Superior temporal gyrus (tissue), 1 donor: ENCODE data around the gene ZBTB11.
"Not testable (repeated sequence)": the region's sequence is repeated elsewhere in the genome, so short reads cannot be mapped to it uniquely, and the experiment has no call there.

Experiments used
- DNase-seq: peaks from one replicate; pipeline ENCODE4 v3.0.0-alpha.2; 2016; ENCODE audit errors: extremely low spot score

The ZBTB11 gene

GRCh38 chr3:101676765-101677435, at the start of gene ZBTB11:
ZBTB11 (minus strand) TSS chr3:101677132; CDS start chr3:101676914, 218 bp downstream.
- DNase-seq = peak; percentile 100

GRCh38 chr3:101725890-101726275, 49.0 kb upstream of the ZBTB11 start:
- peak; percentile 60 for DNase-seq

- DNase-seq = no peak
Observed at GRCh38 chr3:101725194-101725889, 48.4 kb upstream of the ZBTB11 start.

- peak; percentile 98 for DNase-seq
Observed at GRCh38 chr3:101724329-101725193, 47.6 kb upstream of the ZBTB11 start, which contains the start of gene CEP97. CEP97 (plus strand) TSS chr3:101724614; CDS start chr3:101724677, 63 bp downstream.

- DNase-seq = no peak
Observed at GRCh38 chr3:101722394-101723173, 45.7 kb upstream of the ZBTB11 start.

GRCh38 chr3:101720851-101721840, 44.2 kb upstream of the ZBTB11 start:
- no peak for DNase-seq

GRCh38 chr3:101719604-101720185, 42.8 kb upstream of the ZBTB11 start:
- no peak for DNase-seq

GRCh38 chr3:101718455-101718854, 41.5 kb upstream of the ZBTB11 start:
- DNase-seq = no peak

GRCh38 chr3:101709126-101709525, 32.2 kb upstream of the ZBTB11 start:
- no peak for DNase-seq

GRCh38 chr3:101704639-101705038, 27.7 kb upstream of the ZBTB11 start:
- DNase-seq = not testable (repeated sequence)

- no peak for DNase-seq
Observed at GRCh38 chr3:101703169-101703568, 26.2 kb upstream of the ZBTB11 start.

GRCh38 chr3:101702726-101703125, 25.8 kb upstream of the ZBTB11 start:
- no peak for DNase-seq

- DNase-seq = no peak
Observed at GRCh38 chr3:101701696-101702634, 25.0 kb upstream of the ZBTB11 start.

- peak; percentile 96 for DNase-seq
Observed at GRCh38 chr3:101695779-101696372, 18.9 kb upstream of the ZBTB11 start.

- DNase-seq = not testable (repeated sequence)
Observed at GRCh38 chr3:101694836-101695235, 17.9 kb upstream of the ZBTB11 start.

- not testable (repeated sequence) for DNase-seq
Observed at GRCh38 chr3:101693540-101693939, 16.6 kb upstream of the ZBTB11 start.

- DNase-seq = not testable (repeated sequence)
Observed at GRCh38 chr3:101691685-101692671, 15.0 kb upstream of the ZBTB11 start.
